Smooth muscle cell (in vitro differentiated cells): ENCODE data around the gene PPBP. TPM values are rescaled to one million over a fixed set of nuclear protein-coding genes. Genes with fewer than 3 reads are reported as not detected.

Experiments
- DNase-seq: peaks from one replicate; lab custom pipeline; 2025; ENCODE audit not compliant: unreplicated experiment; lab: John Stamatoyannopoulos, UW
- H2AFZ ChIP-seq: fragments of 200-600 bp; sonication (generic); 2 replicates; pipeline ENCODE4 v1.6.0; 2016; ENCODE audit warnings: antibody characterized with exemption, low read depth, mild to moderate bottlenecking
- H3F3A ChIP-seq: fragments of 200-600 bp; sonication (generic); 2 replicates; pipeline ENCODE4 v1.6.0; 2017; ENCODE audit warnings: antibody characterized with exemption, low read depth
- H3K27ac ChIP-seq: fragments of 200-600 bp; sonication (generic); 2 replicates; pipeline ENCODE4 v1.5.1; 2016; ENCODE audit warnings: low read depth, mild to moderate bottlenecking
- H3K27me3 ChIP-seq: fragments of 200-600 bp; sonication (generic); 2 replicates; pipeline ENCODE4 v1.6.1; 2016; ENCODE audit warnings: low read depth, mild to moderate bottlenecking
- H3K36me3 ChIP-seq: fragments of 200-600 bp; sonication (generic); 2 replicates; pipeline ENCODE4 v1.5.1; 2016; ENCODE audit warnings: low read depth
- H3K4me1 ChIP-seq: fragments of 200-600 bp; sonication (generic); 2 replicates; pipeline ENCODE4 v1.5.1; 2016; ENCODE audit warnings: low read depth
- H3K4me2 ChIP-seq: fragments of 200-600 bp; sonication (generic); 2 replicates; pipeline ENCODE4 v1.6.0; 2016; ENCODE audit warnings: mild to moderate bottlenecking
- H3K4me3 ChIP-seq: fragments of 200-600 bp; sonication (generic); 2 replicates; pipeline ENCODE4 v1.5.1; 2016; ENCODE audit warnings: mild to moderate bottlenecking
- H3K79me2 ChIP-seq: fragments of 200-600 bp; sonication (generic); 2 replicates; pipeline ENCODE4 v1.6.0; 2016; ENCODE audit warnings: low read depth, mild to moderate bottlenecking
- H3K9ac ChIP-seq: fragments of 200-600 bp; sonication (generic); 2 replicates; pipeline ENCODE4 v1.6.0; 2016; ENCODE audit warnings: low read depth
- H3K9me3 ChIP-seq: fragments of 200-600 bp; sonication (generic); replicated peaks from 2 replicates; pipeline ENCODE4 v1.5.1; 2016; ENCODE audit warnings: low read depth
- H4K20me1 ChIP-seq: fragments of 200-600 bp; sonication (generic); 2 replicates; pipeline ENCODE4 v1.6.0; 2016; ENCODE audit warnings: low read depth
- WGBS: methylation state at CpG from one replicate; pipeline ENCODE4 v1.1.7; 2016; ENCODE audit warnings: low lambda C conversion rate; 5-methylcytosine and 5-hydroxymethylcytosine counted together
- polyA plus RNA-seq: library from polyadenylated mRNA; unstranded; fragments of >200 nt; fragmentation: Nextera tagmentation; extraction: Ambion mirVana; gene quantifications from 2 replicates; pipeline ENCODE4 v1.2.1, GENCODE V29; 2016
- total RNA-seq: library from RNA; depleted of rRNA; stranded (reverse); fragments of >200 nt; gene quantifications from 2 replicates; pipeline ENCODE4 v1.2.3, GENCODE V29; 2014
- TF ChIP-seq, protein P1 (sequence below): fragments of 200-600 bp; sonication (generic); IDR thresholded peaks from 2 replicates; pipeline ENCODE4 v1.5.1; 2017; ENCODE audit warnings: borderline replicate concordance, mild to moderate bottlenecking, antibody characterized with exemption; ENCODE audit not compliant: insufficient read depth, poor library complexity, severe bottlenecking

Gene PPBP
- total and polyA plus RNA-seq, 2 experiments from 2014 or later, result not detected

DNA sequence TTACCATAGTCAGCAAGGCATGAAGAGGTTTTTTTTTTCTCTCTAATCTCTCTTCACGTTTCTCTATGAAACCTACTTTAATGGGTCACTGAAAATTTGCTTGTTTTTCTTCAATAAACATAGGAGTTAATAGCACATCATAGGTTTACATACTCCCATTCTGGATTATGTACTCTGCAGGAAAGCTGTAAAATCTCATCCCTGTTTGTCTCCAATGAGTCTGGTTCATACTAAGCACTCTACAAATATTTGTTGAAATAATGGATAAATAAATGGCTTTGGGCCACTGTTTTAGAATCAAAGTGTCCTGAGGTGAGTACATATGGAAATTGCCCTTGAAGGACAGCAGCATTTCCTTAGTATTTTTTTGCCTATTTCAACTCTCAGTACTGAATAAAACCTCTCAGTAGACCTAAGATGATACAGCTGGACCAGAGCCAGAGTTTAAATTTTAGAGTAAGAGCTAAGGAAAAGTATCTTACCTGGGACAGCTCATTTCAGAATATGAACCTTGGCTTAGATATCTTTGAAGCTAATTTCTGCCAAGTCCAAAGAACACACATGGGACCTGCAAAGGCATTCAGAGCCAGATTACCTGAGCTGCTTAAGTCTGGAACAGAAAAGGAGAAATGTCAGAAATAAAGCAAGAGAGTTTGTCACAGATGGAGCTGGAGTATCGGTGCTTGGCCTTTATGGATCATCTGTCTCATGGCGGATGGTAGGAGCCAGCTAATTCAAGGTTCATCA is 40.6 kb downstream of the PPBP start:
- Histone ChIP-seq H2AFZ (no peak overlapping the region), H3K27ac (no peak overlapping the region), H3K9me3 (no peaks in the 10 kb centered on the region), H3K79me2 (no peaks in the 10 kb centered on the region), H3K4me2 (no peak overlapping the region), H3F3A (no peaks in the 10 kb centered on the region), H4K20me1 (no peaks in the 10 kb centered on the region), H3K4me1 (peaks cover 24% of the 10 kb centered on the region), H3K27me3 (peaks cover 63% of the 10 kb centered on the region), H3K9ac (no peak overlapping the region), H3K4me3 (no peak overlapping the region), H3K36me3 (no peaks in the 10 kb centered on the region)
- WGBS, result 75% methylated on average over 3 of the region's 3 CpGs
- no peak for DNase-seq
- TF ChIP-seq, protein P1, sequence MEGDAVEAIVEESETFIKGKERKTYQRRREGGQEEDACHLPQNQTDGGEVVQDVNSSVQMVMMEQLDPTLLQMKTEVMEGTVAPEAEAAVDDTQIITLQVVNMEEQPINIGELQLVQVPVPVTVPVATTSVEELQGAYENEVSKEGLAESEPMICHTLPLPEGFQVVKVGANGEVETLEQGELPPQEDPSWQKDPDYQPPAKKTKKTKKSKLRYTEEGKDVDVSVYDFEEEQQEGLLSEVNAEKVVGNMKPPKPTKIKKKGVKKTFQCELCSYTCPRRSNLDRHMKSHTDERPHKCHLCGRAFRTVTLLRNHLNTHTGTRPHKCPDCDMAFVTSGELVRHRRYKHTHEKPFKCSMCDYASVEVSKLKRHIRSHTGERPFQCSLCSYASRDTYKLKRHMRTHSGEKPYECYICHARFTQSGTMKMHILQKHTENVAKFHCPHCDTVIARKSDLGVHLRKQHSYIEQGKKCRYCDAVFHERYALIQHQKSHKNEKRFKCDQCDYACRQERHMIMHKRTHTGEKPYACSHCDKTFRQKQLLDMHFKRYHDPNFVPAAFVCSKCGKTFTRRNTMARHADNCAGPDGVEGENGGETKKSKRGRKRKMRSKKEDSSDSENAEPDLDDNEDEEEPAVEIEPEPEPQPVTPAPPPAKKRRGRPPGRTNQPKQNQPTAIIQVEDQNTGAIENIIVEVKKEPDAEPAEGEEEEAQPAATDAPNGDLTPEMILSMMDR, result no peak

DNA sequence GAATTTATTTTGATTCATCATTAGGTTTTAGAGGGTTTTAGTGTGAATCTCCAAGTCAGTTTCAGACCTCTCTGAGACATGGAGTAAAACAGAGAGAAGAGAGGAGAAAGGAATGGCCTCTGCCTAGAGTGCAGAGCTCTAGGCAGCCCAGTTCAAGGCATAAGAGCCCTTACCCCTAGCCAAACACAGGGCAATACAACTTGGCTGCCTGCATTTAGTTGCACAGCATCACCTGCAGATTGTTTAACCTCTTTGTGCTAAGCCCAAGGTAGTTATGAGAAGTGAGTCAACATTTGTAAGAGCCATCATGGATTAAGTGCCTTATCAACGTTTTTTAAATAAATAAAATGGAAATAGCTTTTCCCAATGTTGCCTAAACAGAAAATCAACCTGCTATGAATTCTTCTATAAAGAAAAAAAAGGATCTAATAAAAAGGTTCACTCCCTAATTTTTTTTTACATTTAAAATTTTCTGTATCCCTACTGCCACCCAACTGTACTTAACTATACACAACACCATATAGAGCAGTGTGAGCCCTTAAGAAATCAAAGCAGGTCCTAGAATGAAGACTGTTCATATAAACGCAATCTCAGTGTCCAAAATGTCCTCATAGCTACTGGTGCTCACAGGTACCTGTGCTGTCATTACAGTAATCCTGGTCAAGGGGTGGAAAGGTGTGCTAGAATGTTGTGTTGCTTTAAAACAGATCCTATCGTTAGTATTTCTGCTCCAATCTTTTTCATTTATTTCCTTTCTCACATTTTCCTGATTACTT is 42.1 kb downstream of the PPBP start:
- Histone ChIP-seq H2AFZ (no peak overlapping the region), H4K20me1 (no peaks in the 10 kb centered on the region), H3K36me3 (no peaks in the 10 kb centered on the region), H3K4me1 (peaks cover 15% of the 10 kb centered on the region), H3K4me2 (no peak overlapping the region), H3K27ac (no peak overlapping the region), H3K4me3 (no peak overlapping the region), H3K79me2 (no peaks in the 10 kb centered on the region), H3K9ac (no peak overlapping the region), H3F3A (no peaks in the 10 kb centered on the region), H3K9me3 (no peaks in the 10 kb centered on the region), H3K27me3 (peaks cover 78% of the 10 kb centered on the region)
- DNase-seq, result no peak
- TF ChIP-seq, protein P1, result no peak
- WGBS, result 75% methylated on average over 3 of the region's 3 CpGs

DNA sequence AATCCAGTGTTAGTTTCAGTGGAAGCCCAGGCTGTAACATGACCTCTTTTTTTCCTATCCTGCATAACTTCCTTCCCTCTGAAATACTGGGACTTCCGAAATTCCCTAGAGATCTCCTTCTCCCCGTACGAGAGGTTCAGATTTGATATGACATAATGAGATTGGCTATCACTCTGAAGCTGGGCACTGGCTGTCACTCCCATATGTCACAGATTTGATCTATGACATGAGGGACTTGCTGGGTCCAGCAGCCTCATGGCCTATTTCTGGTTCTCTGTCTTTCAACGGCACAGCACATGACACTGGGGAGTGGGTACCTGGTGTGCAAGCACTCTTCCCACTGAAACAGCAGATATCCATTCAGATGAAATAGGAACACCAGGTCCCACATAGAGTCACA is 42.9 kb downstream of the PPBP start:
- 59% methylated on average over 4 of the region's 4 CpGs for WGBS
- H3K27ac ChIP-seq, result no peak overlapping the region
- H3K4me1 ChIP-seq, result peaks cover 15% of the 10 kb centered on the region
- H3K9ac ChIP-seq, result no peak overlapping the region
- peak overlapping the region; percentile 53 for H3K4me3 ChIP-seq
- H2AFZ ChIP-seq, result peak overlapping the region; percentile 64
- H3K4me2 ChIP-seq, result peak overlapping the region; percentile 89
- DNase-seq, result no peak
- no peaks in the 10 kb centered on the region for H3K9me3 ChIP-seq
- H4K20me1 ChIP-seq, result no peaks in the 10 kb centered on the region
- H3F3A ChIP-seq, result no peaks in the 10 kb centered on the region
- no peaks in the 10 kb centered on the region for H3K36me3 ChIP-seq
- no peaks in the 10 kb centered on the region for H3K79me2 ChIP-seq
- peaks cover 83% of the 10 kb centered on the region for H3K27me3 ChIP-seq
- TF ChIP-seq, protein P1, result no peak
